Stimulated activated naive CD8-positive, alpha-beta T cell treated with anti-CD3 and anti-CD28 coated beads, Interleukin-15, Interleukin-2, amounts not matched to agents 100 ng/mL and 50 ng/mL, for 24 hours (primary cell): ENCODE measurements around the gene TRANK1.
"Not testable (repeated sequence)": the region's sequence is repeated elsewhere in the genome, so short reads cannot be mapped to it uniquely, and the experiment has no call there.

Experiments used
- H3K27ac Mint-ChIP-seq: one replicate; pipeline ENCODE4 v1.8.0; 2021; ENCODE audit warnings: mild to moderate bottlenecking, mixed read lengths
- H3K27me3 Mint-ChIP-seq: one replicate; pipeline ENCODE4 v1.8.0; 2021; ENCODE audit warnings: mixed read lengths
- H3K36me3 Mint-ChIP-seq: one replicate; pipeline ENCODE4 v1.8.0; 2021; ENCODE audit warnings: low read depth, mixed read lengths
- H3K4me1 Mint-ChIP-seq: one replicate; pipeline ENCODE4 v1.8.0; 2021; ENCODE audit warnings: low read depth, mixed read lengths
- H3K4me3 Mint-ChIP-seq: one replicate; pipeline ENCODE4 v1.8.0; 2021; ENCODE audit warnings: mild to moderate bottlenecking, mixed read lengths
- H3K9me3 Mint-ChIP-seq: one replicate; pipeline ENCODE4 v1.8.0; 2021; ENCODE audit warnings: mixed read lengths

Gene TRANK1

GRCh38 chr3:36918050-36918449, 26.8 kb downstream of the TRANK1 start:
- Mint-ChIP-seq H3K27me3 (no peaks in the 10 kb centered on the region), H3K9me3 (peaks cover 17% of the 10 kb centered on the region), H3K4me3 (peak overlapping the region; percentile 56), H3K36me3 (peaks cover 13% of the 10 kb centered on the region), H3K4me1 (peaks cover 44% of the 10 kb centered on the region), H3K27ac (peak overlapping the region; percentile 74)

DNA sequence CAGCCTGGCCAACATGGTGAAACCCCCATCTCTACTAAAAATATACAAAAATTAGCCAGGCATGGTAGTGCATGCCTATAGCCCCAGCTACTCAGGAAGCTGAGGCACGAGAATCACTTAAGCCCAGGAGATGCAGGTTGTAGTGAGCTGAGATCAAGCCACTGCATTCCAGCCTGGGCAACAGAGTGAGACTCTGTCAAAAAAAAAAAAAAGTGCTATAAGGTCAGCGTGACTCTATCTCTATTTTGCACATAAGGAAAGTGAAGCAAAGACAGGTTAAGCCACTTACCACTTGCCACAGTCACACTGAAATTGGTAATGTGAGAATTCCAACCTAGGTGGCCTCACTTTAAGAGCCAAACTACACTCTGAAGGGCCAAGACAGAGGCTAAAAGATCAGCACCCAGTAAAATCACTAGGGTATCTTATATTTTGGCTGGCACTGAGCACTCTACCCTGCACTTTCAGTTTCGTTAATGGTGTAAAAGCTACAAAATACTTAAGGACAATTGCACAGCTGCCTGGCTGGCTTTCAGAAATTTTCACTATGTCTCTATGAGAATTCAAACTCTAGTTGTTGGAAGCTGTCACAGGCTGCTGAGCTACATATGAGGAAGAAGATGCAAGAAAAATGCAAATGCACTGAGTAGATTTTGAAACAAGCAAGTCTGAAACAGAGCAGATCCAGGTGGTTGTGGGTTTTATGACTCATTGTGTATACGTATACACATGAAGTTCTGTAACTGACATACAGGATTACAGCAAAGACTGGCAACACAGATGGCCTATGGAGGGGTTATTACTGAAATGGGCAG, 32.7 kb downstream of the TRANK1 start:
- peak overlapping the region; percentile 76 for H3K27ac Mint-ChIP-seq
- peak overlapping the region; percentile 67 for H3K4me3 Mint-ChIP-seq
- no peaks in the 10 kb centered on the region for H3K36me3 Mint-ChIP-seq
- no peaks in the 10 kb centered on the region for H3K27me3 Mint-ChIP-seq
- H3K4me1 Mint-ChIP-seq = peaks cover 53% of the 10 kb centered on the region
- H3K9me3 Mint-ChIP-seq = no peaks in the 10 kb centered on the region

DNA sequence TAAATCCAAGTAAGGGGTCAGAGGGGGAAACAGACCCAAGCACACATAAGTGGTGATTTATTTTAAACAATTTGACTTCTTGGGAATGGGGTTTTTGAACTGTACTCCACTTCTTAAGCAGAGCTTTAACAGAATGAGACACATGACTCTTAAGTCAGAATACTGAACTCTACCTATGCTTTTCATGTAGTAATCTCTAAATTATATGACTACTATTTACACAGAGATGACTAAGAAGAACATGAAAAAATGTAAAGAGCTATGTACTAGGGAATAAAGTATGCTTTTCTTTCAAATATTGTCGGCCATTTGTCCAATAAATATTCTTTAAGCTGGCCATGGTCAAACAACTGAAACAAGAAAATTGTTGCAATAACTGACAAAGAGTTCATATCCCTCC, 35.2 kb downstream of the TRANK1 start:
- Mint-ChIP-seq H3K27me3 (no peaks in the 10 kb centered on the region), H3K9me3 (no peaks in the 10 kb centered on the region), H3K4me1 (peaks cover 71% of the 10 kb centered on the region), H3K4me3 (no peak overlapping the region), H3K27ac (no peak overlapping the region), H3K36me3 (no peaks in the 10 kb centered on the region)

DNA sequence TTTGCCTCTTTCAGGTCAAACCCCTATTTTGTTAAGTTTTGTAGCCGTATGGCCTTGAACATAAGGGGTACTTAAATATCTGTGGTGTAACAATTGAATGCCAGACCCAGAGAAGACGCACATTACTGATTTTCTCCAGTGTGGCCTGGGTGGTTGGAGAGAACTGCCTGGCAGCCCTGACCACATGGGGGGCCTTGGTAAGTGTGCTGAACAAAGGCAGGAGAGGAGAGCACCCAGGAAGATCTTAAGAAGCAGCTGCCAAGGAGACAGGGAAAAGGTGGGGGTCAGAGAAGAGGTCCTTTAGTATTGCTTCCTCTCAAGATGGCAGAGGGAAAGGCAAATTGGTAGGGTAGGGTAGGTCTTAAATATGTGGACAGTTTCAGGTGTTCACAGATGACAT, 35.7 kb downstream of the TRANK1 start:
- peaks cover 72% of the 10 kb centered on the region for H3K4me1 Mint-ChIP-seq
- H3K27ac Mint-ChIP-seq = peak overlapping the region; percentile 93
- H3K4me3 Mint-ChIP-seq = peak overlapping the region; percentile 96
- no peaks in the 10 kb centered on the region for H3K27me3 Mint-ChIP-seq
- H3K9me3 Mint-ChIP-seq = no peaks in the 10 kb centered on the region
- H3K36me3 Mint-ChIP-seq = no peaks in the 10 kb centered on the region

DNA sequence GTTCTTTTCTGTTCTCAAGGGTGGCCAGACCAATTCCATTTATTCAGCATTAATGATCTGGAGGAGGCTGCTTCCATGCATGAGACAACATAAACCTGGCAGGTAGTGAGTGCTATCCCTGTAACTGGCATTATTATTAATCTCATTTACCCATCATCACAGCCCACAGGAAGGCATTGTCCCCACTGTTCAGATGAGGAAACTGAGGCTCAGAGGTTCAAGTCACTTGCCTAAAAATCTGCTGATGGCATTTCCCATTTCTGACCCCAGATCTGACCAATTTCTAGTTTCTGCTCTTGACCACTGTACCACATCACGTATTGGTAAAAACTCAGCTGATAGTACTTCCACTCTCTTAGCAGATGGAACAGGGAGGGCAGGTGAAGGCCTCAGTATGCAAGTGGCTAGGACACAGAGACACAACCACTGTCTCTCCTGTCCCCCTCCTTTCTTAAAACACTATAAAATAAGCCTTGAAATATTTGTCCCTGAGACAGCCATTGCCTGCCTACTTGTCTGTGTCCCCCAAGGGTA, 36.1 kb downstream of the TRANK1 start:
- H3K27me3 Mint-ChIP-seq = no peaks in the 10 kb centered on the region
- H3K27ac Mint-ChIP-seq = peak overlapping the region; percentile 93
- no peaks in the 10 kb centered on the region for H3K9me3 Mint-ChIP-seq
- H3K4me3 Mint-ChIP-seq = peak overlapping the region; percentile 96
- no peaks in the 10 kb centered on the region for H3K36me3 Mint-ChIP-seq
- H3K4me1 Mint-ChIP-seq = peaks cover 71% of the 10 kb centered on the region

- peak overlapping the region; percentile 93 for H3K27ac Mint-ChIP-seq
- H3K9me3 Mint-ChIP-seq = no peaks in the 10 kb centered on the region
- H3K27me3 Mint-ChIP-seq = no peaks in the 10 kb centered on the region
- H3K4me1 Mint-ChIP-seq = peaks cover 71% of the 10 kb centered on the region
- peak overlapping the region; percentile 96 for H3K4me3 Mint-ChIP-seq
- no peaks in the 10 kb centered on the region for H3K36me3 Mint-ChIP-seq
Observed at GRCh38 chr3:36907911-36908646, 36.8 kb downstream of the TRANK1 start.

DNA sequence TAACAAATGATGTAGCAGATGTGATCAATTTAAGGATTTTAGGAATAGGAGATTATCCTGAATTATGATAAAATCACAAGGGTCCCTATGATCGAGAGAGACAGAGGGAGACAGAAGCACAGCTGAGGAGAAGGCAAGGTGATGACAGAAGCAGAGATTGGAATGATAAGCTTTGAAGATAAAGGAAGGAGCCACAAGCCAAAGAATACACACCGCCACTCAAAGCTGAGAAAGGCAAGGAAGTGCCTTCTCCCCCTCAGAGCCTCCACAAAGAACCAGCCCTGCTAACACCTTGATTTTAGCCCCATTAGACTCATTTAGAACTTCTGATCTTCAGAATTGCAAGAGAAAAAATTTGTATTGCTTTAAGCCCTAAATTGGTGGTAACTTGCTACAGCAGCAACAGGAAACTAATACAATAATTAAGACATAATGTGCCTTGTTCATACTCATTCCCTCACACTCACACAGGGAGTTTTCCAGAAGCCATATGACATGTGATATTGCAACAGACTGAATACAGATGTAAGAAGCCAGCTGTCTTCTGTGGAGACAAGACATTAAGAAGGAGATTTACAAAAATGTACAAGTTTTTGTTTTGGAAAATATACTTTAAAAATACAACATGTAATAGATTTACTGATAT, 38.2 kb downstream of the TRANK1 start:
- Mint-ChIP-seq H3K36me3 (peaks cover 8% of the 10 kb centered on the region), H3K27ac (peak overlapping the region; percentile 69), H3K27me3 (no peaks in the 10 kb centered on the region), H3K4me3 (peak overlapping the region; percentile 74), H3K9me3 (no peaks in the 10 kb centered on the region), H3K4me1 (peaks cover 73% of the 10 kb centered on the region)

DNA sequence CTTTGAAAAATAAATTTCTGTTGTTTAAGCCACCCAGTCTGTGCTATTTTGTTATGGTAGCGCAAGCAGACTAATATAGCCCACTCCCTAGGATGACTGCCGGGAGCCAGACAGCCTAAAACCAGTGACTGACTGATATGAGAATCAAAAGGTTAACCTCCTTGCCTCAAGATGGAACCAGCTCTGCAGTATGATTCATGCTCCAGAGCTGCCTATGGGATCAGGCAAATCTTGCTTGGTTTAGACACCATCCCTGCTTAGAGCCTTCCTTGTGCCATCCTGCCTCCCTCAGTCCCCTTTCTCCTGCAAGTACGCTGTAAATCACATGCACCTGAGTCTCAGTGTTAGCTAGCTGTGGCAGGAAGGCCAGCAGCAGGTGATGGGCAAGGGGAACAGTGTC, 39.3 kb downstream of the TRANK1 start:
- H3K4me3 Mint-ChIP-seq = peak overlapping the region; percentile 74
- no peaks in the 10 kb centered on the region for H3K9me3 Mint-ChIP-seq
- no peaks in the 10 kb centered on the region for H3K27me3 Mint-ChIP-seq
- peaks cover 11% of the 10 kb centered on the region for H3K36me3 Mint-ChIP-seq
- peaks cover 76% of the 10 kb centered on the region for H3K4me1 Mint-ChIP-seq
- H3K27ac Mint-ChIP-seq = peak overlapping the region; percentile 68

GRCh38 chr3:36904641-36905040, 40.2 kb downstream of the TRANK1 start:
- Mint-ChIP-seq H3K36me3 (peaks cover 11% of the 10 kb centered on the region), H3K9me3 (no peaks in the 10 kb centered on the region), H3K4me3 (no peak overlapping the region), H3K4me1 (peaks cover 85% of the 10 kb centered on the region), H3K27me3 (no peaks in the 10 kb centered on the region), H3K27ac (no peak overlapping the region)

DNA sequence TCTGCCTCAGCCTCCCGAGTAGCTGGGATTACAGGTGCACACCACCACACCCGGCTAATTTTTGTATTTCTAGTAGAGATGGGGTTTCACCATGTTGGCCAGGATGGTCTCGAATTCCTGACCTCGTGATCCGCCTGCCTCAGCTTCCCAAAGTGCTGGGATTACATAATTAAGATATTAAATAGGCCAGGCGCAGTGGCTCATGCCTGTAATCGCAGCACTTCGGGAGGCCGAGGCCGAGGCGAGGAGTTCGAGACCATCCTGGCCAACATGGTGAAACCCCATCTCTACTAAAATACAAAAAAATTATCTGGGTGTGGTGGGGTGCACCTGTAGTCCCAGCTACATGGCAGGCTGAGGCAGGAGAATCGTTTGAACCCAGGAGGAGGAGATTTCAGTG, 40.8 kb downstream of the TRANK1 start:
- Mint-ChIP-seq H3K4me1 (peaks cover 87% of the 10 kb centered on the region), H3K36me3 (peaks cover 13% of the 10 kb centered on the region)
- not testable (repeated sequence) for H3K27ac Mint-ChIP-seq, H3K9me3 Mint-ChIP-seq, H3K27me3 Mint-ChIP-seq, H3K4me3 Mint-ChIP-seq

- peak overlapping the region; percentile 35 for H3K4me3 Mint-ChIP-seq
- no peaks in the 10 kb centered on the region for H3K9me3 Mint-ChIP-seq
- H3K27me3 Mint-ChIP-seq = no peaks in the 10 kb centered on the region
- H3K27ac Mint-ChIP-seq = peak overlapping the region; percentile 27
- peaks cover 20% of the 10 kb centered on the region for H3K36me3 Mint-ChIP-seq
- peaks cover 81% of the 10 kb centered on the region for H3K4me1 Mint-ChIP-seq
Observed at GRCh38 chr3:36903119-36903882, 41.6 kb downstream of the TRANK1 start.

GRCh38 chr3:36901588-36901987, 43.3 kb downstream of the TRANK1 start:
- Mint-ChIP-seq H3K4me3 (no peak overlapping the region), H3K9me3 (no peaks in the 10 kb centered on the region), H3K27me3 (no peaks in the 10 kb centered on the region), H3K27ac (peak overlapping the region; percentile 74), H3K4me1 (peaks cover 78% of the 10 kb centered on the region), H3K36me3 (peaks cover 30% of the 10 kb centered on the region)

DNA sequence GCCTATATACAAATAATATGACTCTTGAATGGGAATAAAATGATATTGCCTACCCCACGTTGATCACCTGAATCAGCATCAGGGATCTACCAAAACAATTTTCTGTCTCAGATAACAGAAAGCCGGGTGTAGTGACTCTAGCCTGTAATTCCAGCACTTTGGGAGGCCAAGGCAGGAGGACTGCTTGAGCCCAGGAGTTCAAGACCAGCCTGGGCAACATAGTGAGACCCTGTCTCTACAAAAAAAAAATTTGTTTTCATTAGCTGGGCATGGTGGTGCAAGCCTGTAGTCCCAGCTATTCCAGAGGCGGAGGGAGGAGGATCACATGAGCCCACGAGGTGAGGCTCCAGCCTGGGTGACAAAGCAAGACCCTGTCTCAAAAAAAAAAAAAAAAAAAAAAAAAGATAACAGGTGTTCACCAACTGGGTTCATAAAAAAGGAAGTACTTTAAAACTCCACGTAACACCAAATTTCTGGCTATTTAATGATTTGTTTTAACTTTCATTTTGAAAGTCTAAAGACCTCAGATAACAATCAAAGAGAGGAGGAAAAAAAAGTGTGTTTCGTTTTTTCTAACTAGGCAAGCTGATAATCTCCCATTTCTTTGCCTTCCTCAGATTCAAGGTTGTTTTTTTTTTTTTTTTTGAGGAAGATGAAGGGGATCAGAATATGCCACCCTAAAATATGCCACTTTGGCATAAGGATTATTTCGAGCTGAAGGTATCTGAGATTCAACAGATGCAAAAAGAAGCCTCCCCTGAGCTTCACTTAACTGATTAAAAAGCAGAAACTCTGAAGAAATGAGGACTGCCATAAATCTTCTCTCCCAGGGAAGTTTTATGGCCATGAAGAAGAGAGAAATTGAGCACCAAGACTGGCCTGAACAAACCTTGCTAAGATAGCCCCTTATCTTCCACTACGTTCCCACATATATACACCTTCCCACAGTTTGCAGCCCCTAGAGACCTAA, 44.1 kb downstream of the TRANK1 start:
- H3K27ac Mint-ChIP-seq = peak overlapping the region; percentile 74
- no peaks in the 10 kb centered on the region for H3K9me3 Mint-ChIP-seq
- peak overlapping the region; percentile 54 for H3K4me3 Mint-ChIP-seq
- peaks cover 75% of the 10 kb centered on the region for H3K4me1 Mint-ChIP-seq
- peaks cover 30% of the 10 kb centered on the region for H3K36me3 Mint-ChIP-seq
- H3K27me3 Mint-ChIP-seq = no peaks in the 10 kb centered on the region
